Fibroblast of the aortic adventitia (primary cell): ENCODE results near the gene PDGFRA. TPM values are rescaled to one million over a fixed set of nuclear protein-coding genes. Genes with fewer than 3 reads are reported as not detected.
"Not testable (repeated sequence)": the region's sequence is repeated elsewhere in the genome, so short reads cannot be mapped to it uniquely, and the experiment has no call there.

Experiments used
- DNase-seq: peaks from one replicate; pipeline ENCODE4 v3.0.0-alpha.2; 2010; ENCODE audit warnings: low read depth
- H3K4me3 ChIP-seq: 2 replicates; pipeline ENCODE4 v1.5.1; 2011; ENCODE audit warnings: low read depth, mild to moderate bottlenecking, control low read depth, low read length, moderate library complexity
- total RNA-seq: library from RNA; depleted of rRNA; stranded (reverse); fragments of >200 nt; gene quantifications from 2 replicates; pipeline ENCODE4 v1.2.3, GENCODE V29; 2012; ENCODE audit warnings: low replicate concordance
- TF ChIP-seq, protein P1 (sequence below): IDR thresholded peaks from 2 replicates; pipeline ENCODE4 v1.5.1; 2011; ENCODE audit warnings: mild to moderate bottlenecking, low read length, control low read depth, inconsistent platforms; ENCODE audit not compliant: insufficient read depth

The PDGFRA gene
- total RNA-seq, 1 donor, result 707 TPM

GRCh38 chr4:54237770-54238169 is 8.7 kb downstream of the PDGFRA start:
- peak overlapping the region; percentile 25 for H3K4me3 ChIP-seq
- TF ChIP-seq, protein P1, sequence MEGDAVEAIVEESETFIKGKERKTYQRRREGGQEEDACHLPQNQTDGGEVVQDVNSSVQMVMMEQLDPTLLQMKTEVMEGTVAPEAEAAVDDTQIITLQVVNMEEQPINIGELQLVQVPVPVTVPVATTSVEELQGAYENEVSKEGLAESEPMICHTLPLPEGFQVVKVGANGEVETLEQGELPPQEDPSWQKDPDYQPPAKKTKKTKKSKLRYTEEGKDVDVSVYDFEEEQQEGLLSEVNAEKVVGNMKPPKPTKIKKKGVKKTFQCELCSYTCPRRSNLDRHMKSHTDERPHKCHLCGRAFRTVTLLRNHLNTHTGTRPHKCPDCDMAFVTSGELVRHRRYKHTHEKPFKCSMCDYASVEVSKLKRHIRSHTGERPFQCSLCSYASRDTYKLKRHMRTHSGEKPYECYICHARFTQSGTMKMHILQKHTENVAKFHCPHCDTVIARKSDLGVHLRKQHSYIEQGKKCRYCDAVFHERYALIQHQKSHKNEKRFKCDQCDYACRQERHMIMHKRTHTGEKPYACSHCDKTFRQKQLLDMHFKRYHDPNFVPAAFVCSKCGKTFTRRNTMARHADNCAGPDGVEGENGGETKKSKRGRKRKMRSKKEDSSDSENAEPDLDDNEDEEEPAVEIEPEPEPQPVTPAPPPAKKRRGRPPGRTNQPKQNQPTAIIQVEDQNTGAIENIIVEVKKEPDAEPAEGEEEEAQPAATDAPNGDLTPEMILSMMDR, result no peak
- DNase-seq, result no peak

DNA sequence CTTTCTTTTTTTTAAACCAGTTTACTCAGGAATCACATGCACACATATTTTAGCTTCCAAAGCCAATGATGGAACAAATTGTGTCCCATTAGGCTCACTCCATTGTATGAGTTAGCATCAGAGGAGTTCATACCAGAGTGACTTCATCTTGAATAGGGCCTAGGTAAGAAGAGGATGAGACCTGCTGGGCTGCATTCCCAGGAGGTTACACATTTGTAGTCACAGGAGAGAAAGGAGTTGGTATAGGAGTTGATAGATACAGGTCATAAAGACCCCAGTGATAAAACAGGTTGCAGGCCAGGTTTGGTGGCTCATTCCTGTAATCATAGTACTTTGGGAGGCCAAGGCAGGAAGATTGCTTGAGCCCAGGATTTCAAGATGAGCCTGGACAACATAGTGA is 9.3 kb downstream of the PDGFRA start:
- DNase-seq, result no peak
- TF ChIP-seq, protein P1, result no peak
- no peak overlapping the region for H3K4me3 ChIP-seq

GRCh38 chr4:54241268-54241823 is 12.3 kb downstream of the PDGFRA start:
- H3K4me3 ChIP-seq, DNase-seq: not testable (repeated sequence)

DNA sequence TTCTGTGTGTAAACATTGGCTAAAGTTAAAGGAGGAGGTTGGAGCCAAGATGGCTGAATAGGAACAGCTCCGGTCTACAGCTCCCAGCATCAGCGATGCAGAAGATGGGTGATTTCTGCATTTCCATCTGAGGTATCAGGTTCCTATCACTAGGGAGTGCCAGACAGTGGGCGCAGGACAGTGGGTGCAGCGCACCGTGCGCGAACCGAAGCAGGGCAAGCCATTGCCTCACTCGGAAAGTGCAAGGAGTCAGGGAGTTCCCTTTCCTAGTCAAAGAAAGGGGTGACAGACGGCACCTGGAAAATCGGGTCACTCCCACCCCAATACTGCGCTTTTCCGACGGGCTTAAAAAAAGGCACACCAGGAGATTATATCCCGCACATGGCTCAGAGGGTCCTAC is 14.4 kb downstream of the PDGFRA start:
- not testable (repeated sequence) for DNase-seq, H3K4me3 ChIP-seq

DNA sequence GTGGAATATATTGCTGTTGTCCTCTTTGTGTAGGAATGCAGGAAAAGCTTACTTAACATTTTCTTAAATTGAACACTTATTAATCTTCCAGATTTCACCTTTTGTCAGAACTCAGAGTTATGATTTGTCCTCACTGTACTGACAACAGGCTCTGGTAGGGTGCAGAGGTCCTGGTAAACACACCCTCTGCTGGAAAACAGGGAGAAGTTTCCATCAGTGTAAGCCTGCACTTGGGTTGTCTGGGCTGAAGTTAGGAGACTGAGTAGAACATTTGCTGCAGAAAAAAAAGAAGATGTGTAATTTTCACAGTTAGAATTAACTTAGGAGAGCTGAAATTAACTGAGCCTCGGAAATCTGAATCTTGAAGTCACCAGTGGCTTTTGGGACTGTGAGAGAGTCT is 23.2 kb downstream of the PDGFRA start:
- not testable (repeated sequence) for DNase-seq, H3K4me3 ChIP-seq

DNA sequence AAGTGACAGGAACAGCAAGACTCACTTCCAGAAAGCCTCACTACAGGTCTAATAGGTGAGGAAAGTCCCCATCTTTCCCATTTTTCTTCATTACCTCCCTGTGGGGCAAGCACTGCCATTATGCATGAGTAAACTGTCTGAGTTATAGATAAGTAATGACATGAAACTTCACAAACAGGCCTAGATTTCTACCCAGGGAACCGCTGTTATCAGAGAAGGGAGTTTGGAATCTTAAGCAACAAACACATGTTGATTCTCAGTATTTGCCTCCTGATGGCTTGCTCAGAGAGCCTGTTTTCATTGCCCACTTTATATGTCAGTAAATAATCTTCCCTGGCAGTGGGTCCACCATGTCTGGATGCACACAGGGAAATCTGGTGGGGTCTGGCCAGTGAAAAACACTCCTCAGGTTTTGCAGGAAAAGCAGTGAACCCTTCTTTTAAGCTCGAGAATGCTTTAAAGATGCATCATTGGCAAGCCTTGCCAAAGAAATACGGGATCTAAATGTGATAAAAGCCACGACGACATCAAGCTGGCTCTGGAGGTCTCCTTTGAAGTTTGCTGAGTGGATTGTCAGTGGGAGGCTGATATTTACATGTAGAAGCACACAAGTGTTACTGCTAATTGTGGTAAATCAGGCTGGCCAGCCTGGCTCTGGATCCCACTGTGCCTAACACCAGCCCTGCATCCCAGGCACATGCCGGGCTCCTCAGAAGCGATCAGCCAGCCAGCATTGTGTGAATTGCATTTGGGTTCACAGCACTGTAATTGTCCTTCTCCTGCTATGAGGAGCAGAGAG is 25.2 kb downstream of the PDGFRA start:
- peak; percentile 60 for DNase-seq
- H3K4me3 ChIP-seq, result no peak overlapping the region
- TF ChIP-seq, protein P1, result no peak

DNA sequence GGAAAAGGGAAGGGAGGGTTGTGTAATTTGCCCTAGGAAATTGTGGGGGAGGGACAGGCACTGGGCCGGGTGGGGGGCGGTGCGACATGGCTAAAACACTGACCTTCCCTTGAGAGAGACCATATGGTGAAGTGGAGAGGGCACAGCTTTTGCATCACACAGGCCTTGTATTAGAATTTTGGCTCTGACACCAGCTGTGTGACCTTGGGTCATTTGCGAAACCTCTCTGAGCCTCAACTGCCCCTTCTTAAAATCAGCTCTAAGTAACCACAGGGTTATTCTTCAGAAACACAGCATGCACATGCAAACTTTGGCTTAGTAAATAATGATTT is 25.8 kb downstream of the PDGFRA start:
- H3K4me3 ChIP-seq, result no peak overlapping the region
- peak; percentile 57 for DNase-seq
- TF ChIP-seq, protein P1, result no peak

GRCh38 chr4:54255881-54256280 is 26.8 kb downstream of the PDGFRA start:
- peak; percentile 77 for DNase-seq
- no peak overlapping the region for H3K4me3 ChIP-seq
- TF ChIP-seq, protein P1, result no peak
